Suppressor macrophage treated with lipopolysaccharide for 1 hour (primary cell): ENCODE results near the gene KHDRBS2.

Experiments
- DNase-seq, 3 donors: peaks; one replicate each; pipeline ENCODE4 v3.0.0-alpha.2; 2020 to 2022

The KHDRBS2 gene

GRCh38 chr6:62285612-62286469 is at the start of gene KHDRBS2:
KHDRBS2 (minus strand) TSS chr6:62286225.
- peak; percentile 89 to 93 (median 92) for DNase-seq

GRCh38 chr6:62328607-62329006 is 42.6 kb upstream of the KHDRBS2 start:
- no peak for DNase-seq

GRCh38 chr6:62324834-62325233 is 38.8 kb upstream of the KHDRBS2 start:
- DNase-seq: peak; percentile 37 to 66 (median 45)

- peak in 1 of 3 donors; percentile 19 for DNase-seq
Measured at GRCh38 chr6:62323818-62324431, 37.9 kb upstream of the KHDRBS2 start.

GRCh38 chr6:62298745-62299392 is 12.8 kb upstream of the KHDRBS2 start:
- DNase-seq: peak; percentile 47 to 81 (median 79)

- DNase-seq: no peak
Measured at GRCh38 chr6:62296541-62296940, 10.5 kb upstream of the KHDRBS2 start.

GRCh38 chr6:62288974-62289373 is 2.9 kb upstream of the KHDRBS2 start:
- no peak for DNase-seq

GRCh38 chr6:62288562-62288961 is 2.5 kb upstream of the KHDRBS2 start:
- no peak for DNase-seq

GRCh38 chr6:62286470-62286843 is 432 bp upstream of the KHDRBS2 start:
- no peak for DNase-seq

- no peak for DNase-seq
Measured at GRCh38 chr6:62284725-62285124, 1.3 kb downstream of the KHDRBS2 start.

GRCh38 chr6:62283796-62284411 is 2.1 kb downstream of the KHDRBS2 start:
- peak; percentile 67 to 76 (median 68) for DNase-seq

GRCh38 chr6:62283365-62283764 is 2.7 kb downstream of the KHDRBS2 start:
- no peak for DNase-seq

GRCh38 chr6:62280099-62280498 is 5.9 kb downstream of the KHDRBS2 start:
- DNase-seq: no peak

- no peak for DNase-seq
Measured at GRCh38 chr6:62272114-62272513, 13.9 kb downstream of the KHDRBS2 start.

GRCh38 chr6:62265906-62266525 is 20.0 kb downstream of the KHDRBS2 start:
- no peak for DNase-seq

- no peak for DNase-seq
Measured at GRCh38 chr6:62262283-62262682, 23.7 kb downstream of the KHDRBS2 start.

GRCh38 chr6:62246087-62246486 is 39.9 kb downstream of the KHDRBS2 start:
- DNase-seq: no peak

GRCh38 chr6:62236784-62237183 is 49.2 kb downstream of the KHDRBS2 start:
- DNase-seq: peak; percentile 2 to 24 (median 21)

- DNase-seq: no peak
Measured at GRCh38 chr6:62229231-62229630, 56.8 kb downstream of the KHDRBS2 start.

GRCh38 chr6:62217866-62218265 is 68.2 kb downstream of the KHDRBS2 start:
- DNase-seq: no peak

GRCh38 chr6:62202078-62202477 is 83.9 kb downstream of the KHDRBS2 start:
- peak in 1 of 3 donors; percentile 1 for DNase-seq

- no peak for DNase-seq
Measured at GRCh38 chr6:62192593-62192992, 93.4 kb downstream of the KHDRBS2 start.

- no peak for DNase-seq
Measured at GRCh38 chr6:62175195-62175594, 110.8 kb downstream of the KHDRBS2 start.
